OCI-LY3 (cell line): ENCODE data around the gene CUTC.
A peak's percentile ranks its signal among the peaks of the same experiment; 100 is the strongest.
"Not testable (repeated sequence)": the region's sequence is repeated elsewhere in the genome, so short reads cannot be mapped to it uniquely, and the experiment has no call there.

Experiments
- H2AFZ ChIP-seq: fragments of 200-600, 300-600 bp; shearing (Covaris generic); 2 replicates; pipeline ENCODE4 v1.6.0; 2014; ENCODE audit warnings: antibody characterized with exemption, low read depth, low read length
- H3K27ac ChIP-seq: fragments of 200-600, 300-600 bp; sonication (generic); 2 replicates; pipeline ENCODE4 v1.5.1; 2014; ENCODE audit warnings: mild to moderate bottlenecking, low read length, moderate library complexity, mixed read lengths
- H3K27me3 ChIP-seq: fragments of 200-600, 300-600 bp; sonication (generic); 2 replicates; pipeline ENCODE4 v1.6.1; 2014; ENCODE audit warnings: low read depth, low read length, mixed read lengths
- H3K36me3 ChIP-seq: fragments of 200-600, 300-600 bp; sonication (generic); replicated peaks from 2 replicates; pipeline ENCODE3; 2014; ENCODE audit warnings: low read depth, low read length, mixed read lengths
- H3K4me1 ChIP-seq: fragments of 300-600, 200-600 bp; sonication (generic); 2 replicates; pipeline ENCODE4 v1.6.1; 2014; ENCODE audit warnings: low read length, mixed read lengths
- H3K4me2 ChIP-seq: fragments of 200-600, 300-600 bp; sonication (generic); 2 replicates; pipeline ENCODE4 v1.6.1; 2014; ENCODE audit warnings: low read length, mixed read lengths
- H3K4me3 ChIP-seq: fragments of 300-600, 200-600 bp; sonication (generic); 2 replicates; pipeline ENCODE4 v1.5.1; 2014; ENCODE audit warnings: antibody characterized with exemption, mild to moderate bottlenecking, low read length, moderate library complexity
- H3K79me2 ChIP-seq: fragments of 300-600, 200-600 bp; shearing (Covaris generic); 2 replicates; pipeline ENCODE4 v1.6.1; 2014; ENCODE audit warnings: mild to moderate bottlenecking, low read length, mixed read lengths
- H3K9ac ChIP-seq: fragments of 300-600, 200-600 bp; shearing (Covaris generic); 2 replicates; pipeline ENCODE4 v1.6.0; 2014; ENCODE audit warnings: mild to moderate bottlenecking, low read length, moderate library complexity
- H3K9me3 ChIP-seq: fragments of 200-600, 300-600 bp; shearing (Covaris generic); 2 replicates; pipeline ENCODE4 v1.6.1; 2014; ENCODE audit warnings: low read length, mixed read lengths; ENCODE audit not compliant: insufficient read depth
- H4K20me1 ChIP-seq: fragments of 200-600, 300-600 bp; sonication (generic); 2 replicates; pipeline ENCODE4 v1.6.1; 2016; ENCODE audit warnings: low read length, mixed read lengths; ENCODE audit not compliant: insufficient read depth
- EZH2phosphoT487 ChIP-seq: fragments of 200-600 bp; shearing (Covaris generic); IDR thresholded peaks from 2 replicates; pipeline ENCODE4 v1.6.1; 2018; ENCODE audit warnings: antibody characterized with exemption, mixed run types, low read depth
- TF ChIP-seq, protein P1 (sequence below): fragments of 200-600, 300-600 bp; sonication (generic); IDR thresholded peaks from 2 replicates; pipeline ENCODE4 v1.5.1; 2014; ENCODE audit warnings: antibody characterized with exemption, low read length, low read depth

Gene CUTC

GRCh38 chr10:99720387-99720786 is 11.6 kb upstream of the CUTC start:
- Histone ChIP-seq H3K79me2 (no peaks in the 10 kb centered on the region), H3K27ac (no peak overlapping the region), H3K9ac (no peak overlapping the region), H3K4me1 (no peaks in the 10 kb centered on the region), H3K36me3 (peaks cover 17% of the 10 kb centered on the region), H3K9me3 (no peaks in the 10 kb centered on the region), H4K20me1 (no peaks in the 10 kb centered on the region), H3K4me3 (no peak overlapping the region), H2AFZ (no peak overlapping the region), H3K4me2 (no peak overlapping the region), H3K27me3 (no peaks in the 10 kb centered on the region)
- TF ChIP-seq EZH2phosphoT487: no peak
- TF ChIP-seq, protein P1, sequence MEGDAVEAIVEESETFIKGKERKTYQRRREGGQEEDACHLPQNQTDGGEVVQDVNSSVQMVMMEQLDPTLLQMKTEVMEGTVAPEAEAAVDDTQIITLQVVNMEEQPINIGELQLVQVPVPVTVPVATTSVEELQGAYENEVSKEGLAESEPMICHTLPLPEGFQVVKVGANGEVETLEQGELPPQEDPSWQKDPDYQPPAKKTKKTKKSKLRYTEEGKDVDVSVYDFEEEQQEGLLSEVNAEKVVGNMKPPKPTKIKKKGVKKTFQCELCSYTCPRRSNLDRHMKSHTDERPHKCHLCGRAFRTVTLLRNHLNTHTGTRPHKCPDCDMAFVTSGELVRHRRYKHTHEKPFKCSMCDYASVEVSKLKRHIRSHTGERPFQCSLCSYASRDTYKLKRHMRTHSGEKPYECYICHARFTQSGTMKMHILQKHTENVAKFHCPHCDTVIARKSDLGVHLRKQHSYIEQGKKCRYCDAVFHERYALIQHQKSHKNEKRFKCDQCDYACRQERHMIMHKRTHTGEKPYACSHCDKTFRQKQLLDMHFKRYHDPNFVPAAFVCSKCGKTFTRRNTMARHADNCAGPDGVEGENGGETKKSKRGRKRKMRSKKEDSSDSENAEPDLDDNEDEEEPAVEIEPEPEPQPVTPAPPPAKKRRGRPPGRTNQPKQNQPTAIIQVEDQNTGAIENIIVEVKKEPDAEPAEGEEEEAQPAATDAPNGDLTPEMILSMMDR: no peak

- no peaks in the 10 kb centered on the region for H3K9me3 ChIP-seq
Observed at GRCh38 chr10:99730026-99730425, 2.0 kb upstream of the CUTC start.

DNA sequence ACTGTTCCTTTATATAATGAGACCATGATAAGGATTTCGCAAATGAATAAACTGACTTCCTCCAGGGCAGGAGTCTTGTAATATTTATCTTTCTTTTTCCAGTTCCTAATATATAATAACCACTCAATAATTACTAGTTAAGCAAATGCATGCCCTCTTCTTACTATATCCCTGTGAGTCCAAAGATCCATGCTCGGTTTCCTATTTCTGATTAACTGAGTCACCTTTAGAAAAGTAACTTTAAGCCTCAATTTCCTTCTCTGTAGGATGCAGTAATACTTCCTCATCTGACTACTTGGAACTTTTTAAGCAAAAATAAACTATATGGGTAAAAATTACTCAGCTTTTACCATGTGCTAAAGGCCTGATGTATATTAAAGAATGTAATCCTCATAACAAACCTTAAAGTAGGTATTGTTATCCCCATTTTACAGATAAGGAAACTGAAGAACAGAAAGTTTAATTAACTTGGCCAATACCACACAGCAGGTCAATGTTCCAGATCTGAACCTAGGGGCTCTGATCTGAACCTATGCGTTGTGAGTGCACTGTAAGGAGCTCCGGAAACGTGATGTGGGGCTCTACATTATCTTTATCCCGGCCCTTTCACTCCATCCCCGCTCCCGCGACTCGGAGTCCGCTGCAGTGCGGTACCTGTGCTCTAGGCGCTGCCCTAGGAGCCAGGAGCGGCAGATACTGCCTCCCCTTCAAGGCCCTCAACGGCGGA is 565 bp upstream of the CUTC start:
- peak overlapping the region; percentile 35 for H3K27ac ChIP-seq
- no peaks in the 10 kb centered on the region for H4K20me1 ChIP-seq
- H3K4me2 ChIP-seq: peak overlapping the region; percentile 60
- no peak for TF ChIP-seq EZH2phosphoT487
- TF ChIP-seq, protein P1: no peak
- peak overlapping the region; percentile 74 for H3K9ac ChIP-seq
- peaks cover 7% of the 10 kb centered on the region for H3K4me1 ChIP-seq
- peaks cover 6% of the 10 kb centered on the region for H3K36me3 ChIP-seq
- H2AFZ ChIP-seq: peak overlapping the region; percentile 68; the same call in 1 of the 2 replicates
- peaks cover 42% of the 10 kb centered on the region for H3K79me2 ChIP-seq
- H3K9me3 ChIP-seq: no peaks in the 10 kb centered on the region
- no peaks in the 10 kb centered on the region for H3K27me3 ChIP-seq
- H3K4me3 ChIP-seq: peak overlapping the region; percentile 85

More at GRCh38 chr10:99730026-99730425, 2.0 kb upstream of the CUTC start:
- no peaks in the 10 kb centered on the region for H3K36me3 ChIP-seq
- H3K4me3 ChIP-seq: no peak overlapping the region
- H3K79me2 ChIP-seq: peaks cover 42% of the 10 kb centered on the region
- no peaks in the 10 kb centered on the region for H3K27me3 ChIP-seq
- H3K4me1 ChIP-seq: peaks cover 7% of the 10 kb centered on the region
- TF ChIP-seq, protein P1: no peak
- TF ChIP-seq EZH2phosphoT487: no peak
- no peak overlapping the region for H2AFZ ChIP-seq
- H3K27ac ChIP-seq: no peak overlapping the region
- H3K4me2 ChIP-seq: no peak overlapping the region
- H3K9ac ChIP-seq: no peak overlapping the region
- H4K20me1 ChIP-seq: no peaks in the 10 kb centered on the region

- Histone ChIP-seq H3K79me2 (peaks cover 42% of the 10 kb centered on the region), H3K9me3 (no peaks in the 10 kb centered on the region), H3K27ac (no peak overlapping the region), H3K4me1 (peaks cover 7% of the 10 kb centered on the region), H2AFZ (no peak overlapping the region), H4K20me1 (no peaks in the 10 kb centered on the region), H3K9ac (no peak overlapping the region), H3K4me2 (peak overlapping the region; percentile 32), H3K4me3 (0 out of 2 replicates have a peak overlapping the region, but pooled peaks have one; percentile 25), H3K36me3 (peaks cover 19% of the 10 kb centered on the region), H3K27me3 (no peaks in the 10 kb centered on the region)
- no peak for TF ChIP-seq EZH2phosphoT487
- TF ChIP-seq, protein P1: no peak
Observed at GRCh38 chr10:99733366-99733765, 1.3 kb downstream of the CUTC start.

DNA sequence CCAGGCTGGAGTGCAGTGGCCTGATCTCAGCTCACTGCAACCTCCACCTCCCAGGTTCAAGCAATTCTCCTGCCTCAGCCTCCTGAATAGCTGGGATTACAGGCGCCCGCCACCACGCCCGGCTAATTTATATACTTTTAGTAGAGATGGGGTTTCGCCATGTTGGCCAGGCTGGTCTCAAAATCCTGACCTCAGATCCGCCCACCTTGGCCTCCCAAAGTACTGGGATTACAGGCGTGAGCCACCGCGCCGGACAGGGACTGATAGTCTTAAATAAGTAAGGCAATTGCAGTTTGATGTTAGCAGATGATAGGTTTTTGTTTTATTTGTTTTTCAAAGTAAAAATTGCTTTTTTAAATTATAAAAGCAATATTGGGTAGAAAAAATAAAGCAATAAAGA is 2.1 kb downstream of the CUTC start:
- not testable (repeated sequence) for H4K20me1 ChIP-seq, H3K9me3 ChIP-seq, H3K9ac ChIP-seq, H3K4me3 ChIP-seq, H3K4me1 ChIP-seq, H3K27ac ChIP-seq, H3K27me3 ChIP-seq, H3K4me2 ChIP-seq, H2AFZ ChIP-seq
- Histone ChIP-seq H3K79me2 (peaks cover 42% of the 10 kb centered on the region), H3K36me3 (peaks cover 25% of the 10 kb centered on the region)
